NCI-H1417 (cell line): ENCODE measurements around the gene DLD.
"Not testable (repeated sequence)": the region's sequence is repeated elsewhere in the genome, so short reads cannot be mapped to it uniquely, and the experiment has no call there.

Experiments used
- DNase-seq, 3 experiments: peaks; one replicate each; lab custom pipeline; 2025; lab: John Stamatoyannopoulos, UW

DLD gene

GRCh38 chr7:107874111-107874510, 16.9 kb upstream of the DLD start:
- DNase-seq: no peak

GRCh38 chr7:107874605-107875446, 16.2 kb upstream of the DLD start:
- DNase-seq: peak; percentile 46 to 85 (median 65)

- peak in 1 of 3 experiments; percentile 42 for DNase-seq
Observed at GRCh38 chr7:107876916-107877315, 14.1 kb upstream of the DLD start.

- no peak for DNase-seq
Observed at GRCh38 chr7:107877731-107878382, 13.1 kb upstream of the DLD start.

- no peak for DNase-seq
Observed at GRCh38 chr7:107878636-107879035, 12.3 kb upstream of the DLD start.

- peak; percentile 31 to 84 (median 60) for DNase-seq
Observed at GRCh38 chr7:107879400-107880035, 11.5 kb upstream of the DLD start.

- no peak for DNase-seq
Observed at GRCh38 chr7:107882766-107883165, 8.2 kb upstream of the DLD start.

- DNase-seq: no peak
Observed at GRCh38 chr7:107884066-107884818, 6.7 kb upstream of the DLD start.

GRCh38 chr7:107887827-107888226, 3.2 kb upstream of the DLD start:
- DNase-seq: not testable (repeated sequence)

GRCh38 chr7:107889992-107890391, 991 bp upstream of the DLD start:
- DNase-seq: no peak

GRCh38 chr7:107890493-107890961, 456 bp upstream of the DLD start:
- no peak for DNase-seq

GRCh38 chr7:107891636-107892366, 818 bp downstream of the DLD start:
- DNase-seq: peak in 1 of 3 experiments; percentile 21

GRCh38 chr7:107892367-107892741, 1.4 kb downstream of the DLD start:
- DNase-seq: not testable (repeated sequence)

- no peak for DNase-seq
Observed at GRCh38 chr7:107898997-107899594, 8.1 kb downstream of the DLD start.

- DNase-seq: no peak
Observed at GRCh38 chr7:107900496-107901015, 9.6 kb downstream of the DLD start.

- DNase-seq: no peak
Observed at GRCh38 chr7:107902381-107902780, 11.4 kb downstream of the DLD start.

GRCh38 chr7:107907790-107908189, 16.8 kb downstream of the DLD start:
- DNase-seq: no peak

GRCh38 chr7:107909445-107909844, 18.5 kb downstream of the DLD start:
- DNase-seq: no peak

GRCh38 chr7:107911981-107912380, 21.0 kb downstream of the DLD start:
- DNase-seq: no peak

GRCh38 chr7:107913851-107914250, 22.9 kb downstream of the DLD start:
- no peak for DNase-seq

GRCh38 chr7:107914831-107915230, 23.8 kb downstream of the DLD start:
- no peak for DNase-seq
